Smooth muscle cell of the brain vasculature (primary cell): ENCODE measurements around the gene PLXNA3.
A peak's percentile ranks its signal among the peaks of the same experiment; 100 is the strongest.

Experiments
- DNase-seq: peaks from one replicate; pipeline ENCODE4 v3.0.0-alpha.2; 2012; ENCODE audit warnings: low read depth, low spot score

PLXNA3 gene

DNA sequence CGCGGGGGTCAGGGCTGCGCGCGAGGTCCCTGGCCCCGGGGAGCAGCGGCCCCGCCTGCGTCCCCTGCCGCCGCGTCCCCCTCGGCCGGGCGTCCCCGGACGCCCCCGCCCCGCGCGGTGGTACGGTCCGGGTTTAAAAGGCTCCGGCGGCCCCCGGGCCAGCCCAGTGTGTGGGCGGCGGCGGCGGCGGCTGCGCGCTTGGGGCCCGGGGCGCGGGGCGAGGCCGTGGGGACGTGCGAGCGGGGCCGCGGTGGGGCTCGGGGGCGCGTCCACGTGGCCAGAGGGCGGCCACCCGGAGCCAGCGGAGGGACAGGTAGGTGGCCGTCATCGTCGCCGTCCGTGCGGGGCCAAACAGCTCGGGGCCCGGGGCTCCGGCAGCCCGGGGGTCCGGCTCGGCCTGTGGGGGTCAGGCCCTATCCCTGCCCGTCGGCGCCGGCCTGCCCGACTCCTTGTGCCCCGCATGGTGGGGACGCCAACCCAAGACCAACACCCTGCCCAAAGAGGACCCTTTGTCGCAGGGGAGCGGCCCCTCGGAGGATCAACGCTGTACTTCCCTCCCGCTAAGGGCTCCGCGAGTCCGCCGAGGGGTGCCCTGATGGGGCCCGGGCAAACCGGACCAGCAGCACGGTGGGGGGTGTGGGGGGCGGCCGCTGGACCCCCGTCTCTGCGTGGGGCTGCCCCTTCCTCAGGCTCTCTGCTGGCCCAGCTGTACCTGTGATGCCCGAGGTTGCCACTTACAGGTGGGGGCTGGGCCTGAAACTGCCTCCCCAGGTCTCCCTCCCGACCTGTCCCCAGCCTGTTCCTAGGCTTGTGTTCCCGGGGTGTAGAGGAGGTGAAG is at the start of gene PLXNA3:
TSS of gene PLXNA3 (plus strand) at position 166 of the 838 bp plus-strand sequence. CDS start 1,903 bp downstream, outside the sequence.
- no peak for DNase-seq

DNA sequence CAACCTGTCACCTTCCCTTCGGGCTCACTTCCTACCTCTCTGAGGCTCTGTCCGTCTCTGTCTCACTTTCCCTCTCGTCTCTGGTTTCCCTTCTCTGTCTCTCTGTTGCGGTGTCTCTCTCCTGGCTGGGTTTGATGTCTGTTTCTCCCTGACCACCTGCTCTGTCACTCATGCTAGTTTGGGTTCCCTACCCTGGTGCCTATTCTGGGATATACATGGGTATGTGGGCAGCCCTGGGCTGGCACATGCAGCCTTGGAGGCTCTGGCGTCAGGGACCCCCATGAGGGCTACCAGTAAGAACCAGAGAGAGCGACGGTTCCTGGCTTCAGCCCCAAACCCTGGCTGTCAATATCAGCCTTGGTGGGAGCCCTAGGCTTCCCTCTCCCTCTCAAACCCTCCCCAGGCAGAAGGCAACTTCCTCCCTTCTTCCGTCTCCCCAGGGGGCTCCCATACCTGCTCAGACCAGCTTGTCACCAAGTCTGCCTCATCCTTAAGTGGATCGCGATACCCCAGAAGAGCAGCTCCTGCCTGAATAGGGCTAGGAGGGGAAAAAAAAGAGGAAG is 49.3 kb upstream of the PLXNA3 start:
- no peak for DNase-seq

DNA sequence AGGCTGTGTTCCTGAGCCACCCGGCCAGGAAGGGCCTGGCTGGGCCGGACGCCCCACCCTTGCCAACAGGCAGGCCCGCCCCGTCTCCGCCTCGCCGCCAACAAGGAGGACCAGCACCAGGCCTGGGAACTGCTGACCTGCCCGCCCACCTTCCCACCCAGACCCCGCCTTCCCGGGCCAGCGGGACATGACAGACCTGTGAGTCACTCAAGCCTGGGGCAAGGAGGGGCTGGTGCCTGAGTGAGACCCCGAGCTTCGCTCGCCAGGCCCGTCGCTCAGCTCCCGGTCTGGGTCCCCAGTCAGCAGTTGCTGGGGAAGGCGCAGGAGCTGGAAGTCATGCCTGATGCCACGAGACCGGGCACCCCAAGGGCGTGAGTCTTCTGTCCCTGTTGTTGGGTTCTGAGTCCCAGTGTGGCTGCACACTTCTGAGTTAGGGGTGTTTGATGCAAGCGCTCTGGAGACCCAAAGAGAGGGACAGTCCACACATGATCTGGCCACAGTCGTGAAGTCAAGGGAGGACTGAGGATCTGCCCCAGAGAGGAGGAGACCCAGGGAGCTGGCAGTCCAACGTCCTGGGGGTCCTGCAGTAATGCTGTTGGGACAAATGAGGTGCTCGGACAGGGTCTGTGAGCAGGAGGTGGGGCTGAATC is 48.7 kb upstream of the PLXNA3 start, which contains the start of gene DNASE1L1:
TSS of gene DNASE1L1 (minus strand) at position 33 of the 650 bp plus-strand sequence. CDS start 3,686 bp downstream, outside the sequence.
- DNase-seq, result peak; percentile 69

DNA sequence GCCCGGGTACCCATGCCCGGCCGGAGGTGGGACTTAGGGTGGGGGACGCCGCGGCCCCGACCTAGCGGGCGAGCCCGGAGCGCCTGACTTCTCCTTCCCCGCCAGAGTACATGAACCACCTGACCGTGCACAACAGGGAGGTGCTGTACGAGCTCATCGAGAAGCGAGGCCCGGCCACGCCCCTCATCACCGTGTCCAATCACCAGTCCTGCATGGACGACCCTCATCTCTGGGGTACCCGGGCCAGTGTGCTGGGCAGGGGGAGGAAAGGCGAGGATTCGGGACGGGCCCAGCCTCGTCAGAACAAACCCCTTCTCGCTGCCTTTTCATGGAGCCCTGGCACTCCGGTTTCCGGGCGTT is 46.1 kb upstream of the PLXNA3 start:
- no peak for DNase-seq

DNA sequence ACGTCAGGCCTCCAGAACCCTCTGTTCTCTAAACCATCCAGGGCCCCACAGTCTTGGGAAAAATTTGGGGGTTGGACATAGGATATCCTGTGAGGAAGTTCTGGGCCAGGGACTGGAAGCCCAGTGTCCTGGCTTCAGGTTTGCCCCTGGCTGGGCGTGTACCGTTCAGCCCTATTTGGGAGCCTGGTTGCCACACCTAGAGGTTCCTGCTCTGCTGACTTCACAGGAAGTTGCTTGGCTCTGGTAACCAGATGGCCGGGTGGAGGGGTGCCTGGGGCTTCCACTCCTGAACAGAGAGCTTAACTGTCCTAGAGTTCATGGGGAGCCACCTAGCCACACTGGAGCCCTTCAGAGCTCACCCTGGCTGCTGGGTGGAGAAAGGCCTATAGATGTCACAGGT is 45.6 kb upstream of the PLXNA3 start:
- no peak for DNase-seq

DNA sequence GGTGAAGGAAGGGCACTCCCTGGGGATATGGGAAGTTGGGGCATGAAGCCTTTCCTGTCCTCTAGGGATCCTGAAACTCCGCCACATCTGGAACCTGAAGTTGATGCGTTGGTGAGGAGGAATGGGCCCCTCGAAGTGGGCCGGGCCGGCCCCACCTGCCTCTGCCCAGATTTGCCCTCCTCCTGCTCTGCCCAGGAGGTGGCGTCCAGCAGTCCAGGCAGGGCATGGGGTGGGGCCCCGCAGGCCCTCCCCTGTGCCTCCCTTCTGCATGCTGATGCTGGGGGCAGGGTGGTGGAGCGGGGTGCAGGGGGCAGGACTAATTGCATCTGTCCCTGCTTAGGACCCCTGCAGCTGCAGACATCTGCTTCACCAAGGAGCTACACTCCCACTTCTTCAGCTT is 44.9 kb upstream of the PLXNA3 start:
- no peak for DNase-seq

DNA sequence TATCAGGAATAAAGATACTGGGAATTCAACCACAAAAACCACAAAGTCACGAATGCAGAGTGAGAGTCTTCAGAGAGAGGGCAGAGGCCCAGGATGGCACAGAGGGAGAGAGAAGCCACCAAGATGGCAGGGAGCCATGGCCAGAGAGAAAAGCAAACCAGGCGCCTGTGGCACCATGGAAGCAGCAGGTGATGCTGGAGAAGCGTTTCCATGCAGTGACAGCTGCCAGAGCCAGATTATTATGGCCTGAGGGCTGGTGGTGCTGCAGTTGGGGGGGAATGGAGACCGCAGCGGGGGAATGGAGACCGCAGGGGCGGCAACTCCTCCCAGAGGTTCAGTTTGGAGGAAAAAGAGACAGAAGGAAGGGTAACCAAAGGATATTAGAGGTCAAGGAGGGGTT is 40.9 kb upstream of the PLXNA3 start:
- DNase-seq, result no peak

DNA sequence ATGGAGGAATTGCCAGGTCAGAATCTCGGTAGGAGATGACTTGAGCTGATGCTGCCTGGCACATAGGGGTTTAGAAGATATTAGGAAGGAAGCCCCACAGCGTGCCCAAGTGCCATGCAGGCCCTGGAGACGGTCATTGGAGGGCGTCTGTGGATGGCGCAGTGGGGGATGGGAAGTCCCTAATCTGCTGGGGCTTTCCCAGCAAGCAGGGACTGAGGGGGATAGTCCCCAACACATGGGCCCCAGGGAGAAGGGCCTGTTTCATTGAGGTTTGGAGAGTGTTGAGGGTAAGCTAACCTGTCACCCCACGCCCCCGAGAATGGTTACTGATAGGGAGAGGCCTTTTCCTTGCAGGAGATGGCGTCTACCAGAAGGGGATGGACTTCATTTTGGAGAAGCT is 38.9 kb upstream of the PLXNA3 start:
- DNase-seq, result no peak

DNA sequence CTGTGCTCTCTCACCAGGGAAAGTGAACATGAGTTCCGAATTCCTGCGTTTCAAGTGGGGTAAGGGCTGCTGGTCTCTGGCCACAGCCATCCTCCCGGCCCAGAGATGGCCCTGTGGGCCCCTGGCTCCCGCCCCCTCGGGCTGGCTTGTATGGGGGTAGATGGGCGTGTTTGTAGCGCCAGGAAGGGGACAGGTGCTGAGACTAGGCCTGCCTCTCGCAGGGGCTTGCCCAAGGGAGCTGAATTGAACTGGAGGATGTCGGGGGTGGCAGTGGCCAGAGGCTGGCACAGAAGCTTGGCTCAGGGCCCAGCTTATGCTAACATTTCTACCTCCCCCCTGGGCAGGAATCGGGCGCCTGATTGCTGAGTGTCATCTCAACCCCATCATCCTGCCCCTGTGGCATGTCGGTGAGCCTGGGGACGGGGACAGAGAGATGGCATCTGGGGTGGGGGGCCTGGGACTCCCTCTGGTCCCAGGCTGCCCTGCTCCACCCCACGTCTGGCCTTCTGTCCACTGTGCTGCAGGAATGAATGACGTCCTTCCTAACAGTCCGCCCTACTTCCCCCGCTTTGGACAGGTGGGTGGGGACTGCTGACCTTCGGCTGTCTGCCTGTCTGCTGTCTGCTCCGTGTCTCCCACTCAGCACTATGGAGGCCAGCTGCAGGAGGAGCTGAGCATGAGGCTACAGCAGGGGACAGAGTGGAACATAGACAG is 38.2 kb upstream of the PLXNA3 start:
- DNase-seq, result no peak

DNA sequence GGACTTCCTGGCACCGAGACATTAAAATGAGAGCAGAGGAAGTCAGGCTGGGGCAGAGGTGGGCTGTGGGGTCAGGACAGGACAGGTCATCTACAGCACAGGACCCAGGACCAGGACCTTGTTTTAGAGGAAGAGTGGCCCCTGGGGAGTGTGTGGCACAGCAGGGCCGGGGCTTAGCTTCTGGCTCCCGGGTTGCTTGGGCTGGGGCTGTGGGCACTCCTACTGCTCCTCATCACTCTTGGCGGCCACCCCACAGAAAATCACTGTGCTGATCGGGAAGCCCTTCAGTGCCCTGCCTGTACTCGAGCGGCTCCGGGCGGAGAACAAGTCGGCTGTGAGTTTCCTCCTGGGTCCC is 37.7 kb upstream of the PLXNA3 start:
- DNase-seq, result no peak

DNA sequence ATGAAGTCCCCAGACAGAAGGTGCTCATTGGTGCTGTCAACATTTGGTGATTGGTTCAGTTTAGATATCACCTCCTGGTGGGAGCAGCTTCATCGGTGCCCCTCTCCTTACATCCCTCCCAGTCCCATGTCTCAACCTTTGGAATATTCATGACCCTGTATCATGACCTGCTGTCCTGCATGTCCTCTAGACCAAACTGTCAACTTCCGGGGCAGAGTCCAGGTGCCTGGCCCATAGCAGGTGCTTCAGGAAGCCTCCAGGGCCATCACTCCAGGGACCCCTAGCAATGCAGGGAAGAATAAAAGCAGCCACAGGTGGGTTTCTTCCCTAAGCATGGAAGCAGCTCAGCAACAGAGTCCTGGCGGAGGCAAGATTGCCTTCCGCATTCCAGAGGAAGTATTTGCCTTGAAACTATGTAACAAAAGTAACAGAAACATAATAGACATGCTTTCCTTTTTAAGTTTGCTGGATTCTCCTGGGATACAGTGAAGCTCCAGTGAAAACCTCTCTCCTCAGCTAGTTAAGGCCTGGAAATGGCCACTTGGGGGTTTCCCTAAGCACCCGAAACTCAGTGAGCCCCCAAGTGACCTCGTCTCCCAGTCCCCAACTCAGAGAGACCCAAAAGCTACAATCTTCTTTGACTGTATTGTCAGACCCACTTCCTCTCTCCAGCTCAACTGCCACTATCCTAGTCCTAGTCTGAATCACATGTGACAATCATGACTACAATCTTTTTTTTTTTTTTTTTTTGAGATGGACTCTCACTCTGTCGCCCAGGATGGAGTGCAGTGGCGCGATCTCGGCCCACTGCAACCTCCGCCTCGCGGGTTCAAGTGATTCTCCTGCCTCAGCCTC is 30.9 kb upstream of the PLXNA3 start:
- DNase-seq, result no peak

DNA sequence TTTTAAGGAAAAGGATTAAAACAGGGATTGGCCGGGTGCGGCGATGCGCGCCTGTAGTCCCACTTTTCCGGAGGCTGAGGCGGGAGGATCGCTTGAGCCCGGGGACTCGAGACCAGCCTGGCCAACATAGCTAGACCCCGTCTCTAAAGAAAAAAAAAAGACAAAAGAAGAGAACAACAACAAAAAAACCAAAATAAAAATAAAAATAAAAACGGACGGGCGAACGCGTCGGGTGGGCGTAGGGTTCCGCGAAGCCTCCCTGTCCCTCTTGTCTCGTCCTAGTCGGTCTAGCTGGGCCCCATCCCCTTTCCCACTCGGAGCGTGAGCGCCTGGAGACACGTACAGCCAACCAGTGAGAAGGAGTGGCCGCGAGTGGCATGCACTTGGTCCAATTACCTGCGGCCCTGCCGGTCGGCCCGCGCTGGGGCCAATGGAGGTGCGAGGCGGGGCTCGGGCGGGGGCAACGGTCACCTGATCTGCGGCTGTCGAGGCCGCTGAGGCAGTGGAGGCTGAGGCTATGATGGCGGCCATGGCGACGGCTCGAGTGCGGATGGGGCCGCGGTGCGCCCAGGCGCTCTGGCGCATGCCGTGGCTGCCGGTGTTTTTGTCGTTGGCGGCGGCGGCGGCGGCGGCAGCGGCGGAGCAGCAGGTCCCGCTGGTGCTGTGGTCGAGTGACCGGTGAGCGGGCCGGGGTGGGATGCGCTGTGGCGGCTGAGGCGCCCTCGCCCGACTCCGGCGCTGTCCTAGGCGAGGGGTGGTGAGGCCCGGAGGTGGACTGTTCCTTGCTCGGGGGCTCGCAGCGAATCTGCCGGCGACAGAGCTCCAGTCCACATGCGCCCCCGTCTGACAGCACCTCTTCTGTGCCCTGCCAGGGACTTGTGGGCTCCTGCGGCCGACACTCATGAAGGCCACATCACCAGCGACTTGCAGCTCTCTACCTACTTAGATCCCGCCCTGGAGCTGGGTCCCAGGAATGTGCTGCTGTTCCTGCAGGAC is 29.6 kb upstream of the PLXNA3 start, which contains the start of gene ATP6AP1:
TSS of gene ATP6AP1 (plus strand) at position 502 of the 996 bp plus-strand sequence. CDS start at position 518, 16 bp downstream.
- peak; percentile 74 for DNase-seq

DNA sequence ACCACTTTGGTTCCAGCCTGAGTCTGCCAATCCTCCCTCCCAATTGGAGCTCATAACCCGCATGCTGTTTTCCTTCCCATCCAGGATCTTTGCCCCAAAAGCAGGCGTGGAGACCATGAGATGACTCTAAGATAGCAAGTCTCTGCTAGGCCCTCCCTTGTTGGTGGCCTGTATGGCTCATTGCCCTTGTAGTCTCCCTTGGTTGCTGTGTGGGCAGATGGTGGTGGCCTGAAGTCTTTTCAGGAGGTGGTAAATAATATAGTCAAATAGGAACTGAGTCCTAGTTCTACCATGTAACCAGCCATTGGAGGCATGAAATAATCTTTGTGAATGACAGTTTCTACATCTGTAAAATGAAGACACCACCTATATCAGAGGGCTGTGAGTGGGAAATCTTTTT is 28.4 kb upstream of the PLXNA3 start:
- DNase-seq, result no peak

DNA sequence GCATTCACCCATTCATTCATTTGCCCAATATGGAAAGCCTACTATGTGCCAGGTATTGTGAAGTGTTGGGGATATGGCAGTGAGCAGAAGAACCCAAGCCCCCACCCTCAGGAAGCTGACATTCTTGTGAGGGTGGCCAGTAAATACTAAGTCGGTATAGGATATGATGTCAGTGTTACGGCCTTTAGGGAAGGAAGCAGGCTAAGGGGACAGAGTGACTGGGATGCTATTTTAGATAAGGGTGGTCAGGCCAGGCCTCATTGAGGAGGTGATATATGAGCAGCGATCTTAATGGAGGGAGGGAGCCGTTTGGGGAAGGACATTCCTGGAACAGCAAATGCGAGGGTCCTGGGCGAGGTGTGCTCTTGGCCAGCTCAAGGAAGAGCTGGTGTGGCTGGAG is 27.6 kb upstream of the PLXNA3 start:
- no peak for DNase-seq

DNA sequence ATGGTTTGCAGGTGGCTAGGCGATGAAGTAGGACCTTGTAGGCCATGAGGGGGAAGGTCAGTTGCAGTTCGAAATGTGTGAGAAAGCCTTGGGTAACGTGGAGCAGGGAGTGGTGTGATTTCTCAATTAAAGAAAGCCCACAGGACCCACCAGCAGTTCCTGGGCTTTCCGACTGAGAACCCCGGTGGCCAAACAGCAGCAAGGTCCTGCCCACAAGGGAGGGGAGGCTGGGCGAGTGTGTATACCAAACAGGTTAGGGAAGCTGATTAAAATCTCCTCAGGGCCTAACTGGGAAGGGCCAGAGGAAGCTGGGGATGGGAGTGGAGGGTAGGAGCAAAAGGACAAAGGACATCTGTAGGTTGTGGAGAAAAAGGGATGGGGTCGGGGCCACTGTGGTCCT is 27.2 kb upstream of the PLXNA3 start:
- DNase-seq, result no peak

DNA sequence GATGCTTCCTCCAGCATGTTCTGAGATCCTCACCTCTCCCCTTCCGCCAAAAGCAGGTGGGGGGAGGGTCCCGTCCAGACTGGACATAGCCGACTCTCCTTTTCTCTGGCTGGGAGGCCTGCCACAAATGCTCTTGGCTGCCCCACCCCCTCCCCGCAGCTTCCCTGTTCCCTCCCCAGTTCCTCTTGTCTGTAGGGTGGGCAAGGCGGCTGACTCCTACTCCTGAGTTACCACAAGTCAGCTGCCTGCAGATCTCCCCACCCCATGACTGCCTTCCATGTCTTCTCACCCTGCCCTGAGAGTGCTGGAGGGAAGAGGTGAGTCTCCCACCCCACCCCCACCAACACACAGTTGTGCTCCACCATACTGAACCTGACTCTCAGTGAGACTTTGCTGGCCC is 26.7 kb upstream of the PLXNA3 start:
- no peak for DNase-seq

DNA sequence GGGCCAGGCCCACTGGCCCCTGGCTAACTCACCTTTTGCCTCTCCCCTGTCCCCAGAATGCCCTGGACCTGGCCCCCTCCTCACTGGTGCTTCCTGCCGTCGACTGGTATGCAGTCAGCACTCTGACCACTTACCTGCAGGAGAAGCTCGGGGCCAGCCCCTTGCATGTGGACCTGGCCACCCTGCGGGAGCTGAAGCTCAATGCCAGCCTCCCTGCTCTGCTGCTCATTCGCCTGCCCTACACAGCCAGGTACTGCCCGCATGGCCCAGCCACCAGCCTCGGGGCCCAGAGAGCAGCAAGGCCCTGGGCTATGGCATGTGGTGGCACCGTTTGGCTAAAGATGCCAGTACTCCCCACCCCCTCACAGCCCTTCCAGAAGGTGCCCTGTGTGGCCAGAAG is 25.9 kb upstream of the PLXNA3 start:
- no peak for DNase-seq

DNA sequence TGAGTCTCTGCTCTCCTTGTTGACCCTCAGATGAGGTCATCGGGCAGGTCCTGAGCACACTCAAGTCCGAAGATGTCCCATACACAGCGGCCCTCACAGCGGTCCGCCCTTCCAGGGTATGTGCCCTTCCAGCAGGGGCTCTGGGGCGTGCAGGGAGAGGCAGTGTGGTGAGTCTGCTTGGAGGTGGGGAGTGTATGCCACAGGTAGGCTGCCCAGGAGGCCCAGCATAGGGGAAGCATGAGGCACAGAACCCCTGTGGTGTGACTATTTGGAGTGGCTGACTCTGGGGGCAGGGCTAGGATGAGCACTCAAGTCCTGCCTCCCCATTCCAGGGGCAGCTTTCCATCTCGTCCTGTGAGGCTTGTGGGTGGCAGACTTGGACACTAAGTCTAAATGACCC is 24.5 kb upstream of the PLXNA3 start:
- no peak for DNase-seq

DNA sequence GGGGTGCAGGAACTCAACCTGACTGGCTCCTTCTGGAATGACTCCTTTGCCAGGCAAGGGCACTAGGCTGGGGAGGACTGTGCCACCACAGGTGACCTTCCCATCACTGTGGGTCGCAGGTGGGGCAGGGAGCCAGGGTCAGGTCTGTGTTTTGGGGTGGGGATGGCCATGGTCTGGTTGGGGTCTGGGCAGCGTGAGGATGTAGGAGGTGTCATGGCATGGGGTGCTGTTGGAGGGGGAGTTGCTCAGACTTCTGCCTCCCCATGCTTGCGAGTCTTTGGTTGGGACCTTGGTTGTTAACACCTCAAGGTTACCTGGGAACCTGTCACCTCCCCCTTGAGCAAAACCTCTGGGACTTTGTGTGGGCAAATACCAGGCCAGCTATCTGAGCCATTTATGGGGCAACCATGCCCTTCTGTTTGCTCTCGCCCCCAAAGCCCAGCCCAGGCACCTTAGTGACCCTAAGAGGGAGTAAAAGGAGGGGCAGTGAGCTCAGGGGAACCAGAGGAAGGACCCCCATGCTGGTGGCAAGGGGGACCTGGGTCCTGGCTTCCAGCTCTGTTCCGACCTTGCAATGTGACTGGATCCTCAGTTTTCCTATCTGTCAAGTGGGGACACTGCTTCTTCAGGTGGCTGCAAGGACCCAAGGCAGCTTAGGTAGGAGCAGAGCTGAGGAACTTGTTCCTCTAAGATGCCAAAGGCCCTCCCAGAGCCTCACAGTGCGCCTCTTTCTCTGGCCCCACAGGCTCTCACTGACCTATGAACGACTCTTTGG is 23.5 kb upstream of the PLXNA3 start:
- no peak for DNase-seq
